OCI-LY3 (cell line): ENCODE measurements around the gene GIT1.
A peak's percentile ranks its signal among the peaks of the same experiment; 100 is the strongest.

Experiments
- H2AFZ ChIP-seq: fragments of 200-600, 300-600 bp; shearing (Covaris generic); 2 replicates; pipeline ENCODE4 v1.6.0; 2014; ENCODE audit warnings: antibody characterized with exemption, low read depth, low read length
- H3K27ac ChIP-seq: fragments of 200-600, 300-600 bp; sonication (generic); 2 replicates; pipeline ENCODE4 v1.5.1; 2014; ENCODE audit warnings: mild to moderate bottlenecking, low read length, moderate library complexity, mixed read lengths
- H3K27me3 ChIP-seq: fragments of 200-600, 300-600 bp; sonication (generic); 2 replicates; pipeline ENCODE4 v1.6.1; 2014; ENCODE audit warnings: low read depth, low read length, mixed read lengths
- H3K36me3 ChIP-seq: fragments of 200-600, 300-600 bp; sonication (generic); replicated peaks from 2 replicates; pipeline ENCODE3; 2014; ENCODE audit warnings: low read depth, low read length, mixed read lengths
- H3K4me1 ChIP-seq: fragments of 300-600, 200-600 bp; sonication (generic); 2 replicates; pipeline ENCODE4 v1.6.1; 2014; ENCODE audit warnings: low read length, mixed read lengths
- H3K4me2 ChIP-seq: fragments of 200-600, 300-600 bp; sonication (generic); 2 replicates; pipeline ENCODE4 v1.6.1; 2014; ENCODE audit warnings: low read length, mixed read lengths
- H3K4me3 ChIP-seq: fragments of 300-600, 200-600 bp; sonication (generic); 2 replicates; pipeline ENCODE4 v1.5.1; 2014; ENCODE audit warnings: antibody characterized with exemption, mild to moderate bottlenecking, low read length, moderate library complexity
- H3K79me2 ChIP-seq: fragments of 300-600, 200-600 bp; shearing (Covaris generic); 2 replicates; pipeline ENCODE4 v1.6.1; 2014; ENCODE audit warnings: mild to moderate bottlenecking, low read length, mixed read lengths
- H3K9ac ChIP-seq: fragments of 300-600, 200-600 bp; shearing (Covaris generic); 2 replicates; pipeline ENCODE4 v1.6.0; 2014; ENCODE audit warnings: mild to moderate bottlenecking, low read length, moderate library complexity
- H3K9me3 ChIP-seq: fragments of 200-600, 300-600 bp; shearing (Covaris generic); 2 replicates; pipeline ENCODE4 v1.6.1; 2014; ENCODE audit warnings: low read length, mixed read lengths; ENCODE audit not compliant: insufficient read depth
- H4K20me1 ChIP-seq: fragments of 200-600, 300-600 bp; sonication (generic); 2 replicates; pipeline ENCODE4 v1.6.1; 2016; ENCODE audit warnings: low read length, mixed read lengths; ENCODE audit not compliant: insufficient read depth
- CTCF ChIP-seq: fragments of 200-600, 300-600 bp; sonication (generic); IDR thresholded peaks from 2 replicates; pipeline ENCODE4 v1.5.1; 2014; ENCODE audit warnings: antibody characterized with exemption, low read length, low read depth
- EZH2phosphoT487 ChIP-seq: fragments of 200-600 bp; shearing (Covaris generic); IDR thresholded peaks from 2 replicates; pipeline ENCODE4 v1.6.1; 2018; ENCODE audit warnings: antibody characterized with exemption, mixed run types, low read depth

GIT1 gene

GRCh38 chr17:29592850-29593551 is 3.6 kb upstream of the GIT1 start, which contains the start of gene ANKRD13B:
Gene ANKRD13B (plus strand): TSS chr17:29593132. CDS start chr17:29593622, 490 bp downstream.
- Histone ChIP-seq H3K4me3 (peak within 1 kb of the TSS; percentile 90), H3K27ac (peak within 1 kb of the TSS; percentile 75), H3K4me1 (peaks cover 34% of the 10 kb centered on the region), H3K4me2 (peak within 1 kb of the TSS; percentile 98), H4K20me1 (peaks cover 7% of the 10 kb centered on the region), H3K79me2 (peaks cover 63% of the 10 kb centered on the region), H3K9ac (peak within 1 kb of the TSS; percentile 67), H3K36me3 (no peaks in the 10 kb centered on the region), H2AFZ (peak within 1 kb of the TSS; percentile 77), H3K27me3 (no peaks in the 10 kb centered on the region), H3K9me3 (no peaks in the 10 kb centered on the region)
- no peak for TF ChIP-seq CTCF
- TF ChIP-seq EZH2phosphoT487 = no peak

GRCh38 chr17:29591737-29592608 is 2.5 kb upstream of the GIT1 start:
- peaks cover 42% of the 10 kb centered on the region for H3K4me1 ChIP-seq
- H3K9me3 ChIP-seq = no peaks in the 10 kb centered on the region
- no peaks in the 10 kb centered on the region for H3K27me3 ChIP-seq
- peak overlapping the region; percentile 92 for H3K9ac ChIP-seq
- TF ChIP-seq CTCF (peak; percentile 89), EZH2phosphoT487 (no peak)
- H2AFZ ChIP-seq = peak overlapping the region; percentile 87; the same call in 1 of the 2 replicates
- peaks cover 65% of the 10 kb centered on the region for H3K79me2 ChIP-seq
- no peaks in the 10 kb centered on the region for H3K36me3 ChIP-seq
- peaks cover 17% of the 10 kb centered on the region for H4K20me1 ChIP-seq
- H3K4me3 ChIP-seq = peak overlapping the region; percentile 90
- peak overlapping the region; percentile 75 for H3K27ac ChIP-seq
- peak overlapping the region; percentile 98 for H3K4me2 ChIP-seq

- Histone ChIP-seq H3K9me3 (no peaks in the 10 kb centered on the region), H3K4me1 (peaks cover 42% of the 10 kb centered on the region), H3K27ac (peak overlapping the region; percentile 75), H3K4me3 (peak overlapping the region; percentile 90), H3K9ac (peak overlapping the region; percentile 92), H3K4me2 (peak overlapping the region; percentile 98), H2AFZ (peak overlapping the region; percentile 87), H4K20me1 (peaks cover 18% of the 10 kb centered on the region), H3K36me3 (no peaks in the 10 kb centered on the region), H3K27me3 (no peaks in the 10 kb centered on the region), H3K79me2 (peaks cover 65% of the 10 kb centered on the region)
- TF ChIP-seq CTCF (no peak), EZH2phosphoT487 (no peak)
Observed at GRCh38 chr17:29591146-29591736, 1.8 kb upstream of the GIT1 start.
